ENCODE results near the gene ANKRD13A.
"Not testable (repeated sequence)": the region's sequence is repeated elsewhere in the genome, so short reads cannot be mapped to it uniquely, and the experiment has no call there.

Gene ANKRD13A

DNA sequence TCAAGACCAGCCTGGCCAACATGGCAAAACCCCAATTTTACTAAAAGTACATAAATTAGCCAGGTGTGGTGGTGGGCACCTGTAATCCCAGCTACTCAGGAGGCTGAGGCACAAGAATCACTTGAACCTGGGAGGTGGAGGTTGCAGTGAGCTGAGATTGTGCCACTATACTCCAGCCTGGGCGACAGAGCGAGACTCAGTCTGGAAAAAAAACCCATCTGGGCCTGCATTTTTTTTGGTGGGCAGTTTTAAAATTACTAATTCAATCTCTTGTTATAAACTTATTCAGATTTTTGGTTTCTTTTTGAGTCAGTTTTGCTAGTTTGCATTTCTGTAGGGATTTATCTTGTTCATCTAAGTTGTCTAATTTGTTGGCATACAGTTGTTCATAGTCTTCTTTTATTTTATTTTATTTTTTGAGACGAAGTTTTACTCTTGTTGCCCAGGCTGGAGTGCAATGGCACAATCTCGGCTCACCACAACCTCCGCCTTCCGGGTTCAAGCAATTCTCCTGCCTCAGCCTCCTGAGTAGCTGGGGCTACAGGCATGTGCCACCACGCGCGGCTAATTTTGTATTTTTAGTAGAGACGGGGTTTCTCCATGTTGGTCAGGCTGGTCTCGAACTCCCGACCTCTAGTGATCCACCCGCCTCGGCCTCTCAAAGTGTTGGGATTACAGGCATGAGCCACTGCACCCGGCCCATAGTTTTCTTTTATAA, 9.6 kb downstream of the ANKRD13A start:
- not testable (repeated sequence) for DNase-seq

DNA sequence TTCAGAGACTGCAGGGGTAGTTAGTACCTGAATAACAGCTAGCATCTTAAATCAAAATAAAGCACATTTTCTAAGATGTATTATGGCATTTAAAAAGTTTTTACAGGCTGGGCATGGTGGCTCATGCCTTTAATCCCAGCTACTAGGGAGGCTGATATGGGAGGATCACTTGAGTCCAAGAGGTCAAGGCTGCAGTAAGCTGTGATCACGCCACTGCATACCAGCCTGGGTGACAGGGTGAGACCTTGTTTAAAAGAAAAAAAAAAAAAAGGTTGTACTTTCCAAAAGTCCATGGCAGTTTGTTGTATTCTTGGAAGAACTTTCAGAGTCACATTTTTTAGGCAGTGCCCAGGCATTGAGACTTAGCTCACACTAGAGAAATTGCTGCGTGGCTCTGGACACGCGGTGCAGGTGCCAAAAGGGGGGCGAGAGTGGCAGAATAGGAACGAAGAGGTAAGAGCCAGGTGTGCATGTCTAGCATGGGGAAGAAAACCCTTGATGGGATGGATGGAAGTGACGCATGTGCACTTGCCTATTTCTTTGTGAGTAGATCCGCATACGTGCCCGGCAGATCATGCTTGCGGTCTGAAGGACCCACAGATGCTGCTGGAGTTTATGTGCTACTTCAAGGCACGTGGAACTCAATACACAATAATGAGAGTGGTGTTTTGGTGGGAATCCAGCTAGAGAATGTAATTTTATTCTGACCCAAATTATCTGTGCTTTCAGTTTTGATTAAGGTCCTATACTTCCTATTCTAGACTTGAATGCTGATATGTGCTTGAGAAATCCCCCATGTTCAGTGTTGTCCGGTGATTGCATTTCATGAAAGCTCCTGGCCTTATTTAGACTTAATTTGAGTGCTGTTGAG, 11.9 kb downstream of the ANKRD13A start:
- no peak for DNase-seq

DNA sequence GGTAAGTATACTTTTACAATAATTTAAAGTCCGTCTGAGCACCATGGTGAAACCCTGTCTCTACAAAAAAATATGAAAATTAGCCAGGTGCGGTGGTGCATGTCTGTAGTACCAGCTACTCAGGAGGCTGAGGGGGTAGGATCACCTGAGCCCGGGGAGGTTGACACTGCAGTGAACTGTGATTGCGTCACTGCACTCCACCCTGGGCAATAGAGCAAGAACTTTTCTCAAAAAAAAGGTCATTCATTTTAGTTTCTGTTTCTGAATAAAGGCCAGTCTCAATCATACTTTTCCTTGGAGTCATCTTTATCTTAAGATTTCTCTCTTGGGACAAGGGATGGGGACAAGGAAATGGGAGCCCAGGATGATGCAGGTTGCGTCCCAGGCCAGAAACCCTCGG, 12.9 kb downstream of the ANKRD13A start:
- no peak for DNase-seq

DNA sequence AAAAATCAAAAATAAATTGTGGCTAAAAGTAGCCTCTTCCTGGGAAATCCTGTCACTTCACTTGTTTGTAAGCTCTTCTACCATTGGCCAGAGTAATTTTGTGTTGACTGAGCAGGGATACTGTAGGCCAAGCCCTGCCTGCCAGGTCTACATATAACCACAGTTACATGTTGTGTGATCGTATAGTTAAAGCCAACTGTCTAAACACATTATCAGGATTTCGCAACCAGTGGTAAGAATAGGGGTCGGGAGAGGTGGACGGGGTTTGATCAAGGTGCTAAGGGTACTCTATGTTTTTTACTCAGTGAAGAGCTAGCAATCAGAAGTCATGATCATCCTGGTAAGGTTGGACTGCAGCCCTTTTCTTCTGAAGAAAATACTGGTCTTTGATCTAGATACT, 13.4 kb downstream of the ANKRD13A start:
- DNase-seq = no peak

DNA sequence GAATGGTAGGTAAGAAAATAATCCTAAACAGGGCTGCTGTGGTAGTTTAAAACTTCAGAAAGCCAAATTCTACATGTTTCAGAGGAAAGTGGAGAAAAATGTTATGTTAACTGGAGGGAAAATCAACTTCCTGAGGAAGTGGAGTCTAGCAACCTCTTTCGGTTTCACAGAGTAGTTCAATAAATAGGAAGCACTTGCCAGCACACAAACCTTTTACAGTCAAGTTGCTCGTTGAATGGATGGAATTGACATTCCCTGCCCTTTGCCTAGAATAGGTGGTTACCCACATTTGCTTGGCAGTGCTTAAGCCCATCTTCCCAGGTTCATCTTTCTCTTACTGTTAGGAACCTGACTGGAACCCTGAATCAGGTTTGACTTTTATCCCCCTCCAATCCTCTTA, 15.9 kb downstream of the ANKRD13A start:
- DNase-seq = no peak

DNA sequence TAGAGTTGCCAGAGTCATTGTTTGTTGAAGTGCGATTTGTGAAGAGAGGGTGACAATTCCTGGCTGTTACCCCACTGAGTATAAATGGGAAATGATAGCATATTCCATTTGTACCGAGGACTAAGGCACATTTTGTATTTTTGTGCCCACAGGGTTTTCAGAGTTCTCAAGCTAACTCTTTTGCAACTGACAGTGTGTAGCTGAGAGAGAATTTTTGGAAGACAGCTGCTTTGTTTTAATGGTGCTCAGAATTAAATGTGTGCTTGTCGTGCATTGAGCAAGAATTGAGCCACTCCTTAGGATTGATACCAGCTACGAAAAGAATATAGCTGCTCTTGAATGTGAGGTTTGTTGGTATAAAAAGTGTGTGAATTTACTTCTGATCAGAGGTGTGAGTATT, 21.7 kb downstream of the ANKRD13A start:
- no peak for DNase-seq

DNA sequence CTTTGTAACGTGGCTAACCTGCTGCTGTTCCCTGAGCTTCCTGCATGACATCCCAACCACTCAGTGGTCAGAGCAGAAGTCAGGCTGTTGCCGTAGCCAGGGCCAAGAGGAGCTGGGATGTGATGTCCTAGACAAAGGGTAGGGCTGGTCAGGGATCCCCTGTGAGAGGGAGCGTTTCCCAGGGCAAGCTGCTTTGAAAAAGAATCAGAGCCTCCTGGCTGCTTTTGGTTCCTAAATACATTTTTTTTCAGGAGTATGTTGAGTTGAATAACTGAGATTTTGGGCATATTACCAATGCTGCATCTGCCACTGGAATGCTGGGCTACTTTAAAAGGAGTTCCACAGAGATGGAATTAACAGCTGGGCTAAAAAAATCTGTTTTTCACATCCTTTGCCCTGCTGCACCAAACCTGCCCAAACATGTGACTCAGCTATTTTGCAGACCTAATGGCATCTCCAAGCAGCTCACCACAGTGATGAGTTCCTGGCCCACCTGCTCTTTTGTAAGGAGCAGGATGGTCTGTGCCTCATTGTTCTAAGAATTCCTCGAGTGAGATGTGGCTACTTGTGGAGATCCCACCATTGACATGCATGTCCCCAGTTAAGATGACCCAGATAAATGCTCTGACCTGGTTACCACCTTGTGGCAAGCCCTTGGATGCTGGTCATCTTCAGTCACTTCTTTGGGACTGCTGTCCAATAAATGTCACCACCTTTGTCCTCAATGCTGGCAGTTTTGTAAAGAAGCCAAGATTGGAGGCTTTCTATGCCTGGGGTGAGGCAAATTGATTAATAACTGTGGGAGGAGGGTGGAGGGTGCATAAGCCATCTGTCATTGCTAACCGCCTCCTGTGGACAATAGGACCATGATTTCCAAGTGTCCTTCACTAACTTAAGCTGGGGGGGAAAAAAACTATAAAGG, 24.1 kb downstream of the ANKRD13A start:
- DNase-seq = no peak

DNA sequence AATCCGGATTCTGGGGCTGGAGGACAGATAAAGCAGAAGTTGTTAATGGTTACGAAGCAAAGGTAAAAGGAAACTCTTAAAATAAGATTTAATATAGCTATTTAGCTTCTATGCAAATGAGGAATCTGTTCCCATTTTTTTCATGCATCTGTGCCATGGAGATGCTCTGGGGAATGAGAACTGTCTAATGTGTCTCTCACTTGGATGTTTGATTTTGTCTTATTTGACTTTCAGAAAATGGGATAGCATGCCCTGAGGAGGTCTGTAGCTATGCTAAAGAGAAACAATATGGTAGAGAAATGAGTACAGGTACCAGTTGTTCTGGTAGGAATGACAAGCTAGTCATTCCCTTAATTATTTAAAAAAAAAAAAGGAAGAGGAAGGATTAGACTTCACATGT, 24.8 kb downstream of the ANKRD13A start:
- DNase-seq = no peak

DNA sequence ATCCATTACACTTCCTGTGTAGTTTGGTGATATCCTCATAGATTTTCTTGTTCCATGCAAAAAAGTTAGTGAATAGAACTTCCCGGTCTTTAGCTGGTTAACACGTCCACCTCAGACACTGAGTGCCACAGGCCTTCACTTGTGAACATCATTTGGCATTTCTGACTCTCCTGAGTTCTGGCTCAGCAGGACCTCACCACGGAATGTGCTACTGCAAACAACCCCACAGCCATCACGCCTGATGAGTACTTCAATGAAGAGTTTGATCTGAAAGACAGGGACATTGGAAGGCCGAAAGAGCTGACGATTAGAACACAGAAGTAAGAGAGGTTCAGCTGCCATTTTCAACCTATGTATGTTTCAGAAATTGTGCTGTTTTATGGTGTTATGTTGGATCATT, 29.1 kb downstream of the ANKRD13A start:
- DNase-seq = no peak

DNA sequence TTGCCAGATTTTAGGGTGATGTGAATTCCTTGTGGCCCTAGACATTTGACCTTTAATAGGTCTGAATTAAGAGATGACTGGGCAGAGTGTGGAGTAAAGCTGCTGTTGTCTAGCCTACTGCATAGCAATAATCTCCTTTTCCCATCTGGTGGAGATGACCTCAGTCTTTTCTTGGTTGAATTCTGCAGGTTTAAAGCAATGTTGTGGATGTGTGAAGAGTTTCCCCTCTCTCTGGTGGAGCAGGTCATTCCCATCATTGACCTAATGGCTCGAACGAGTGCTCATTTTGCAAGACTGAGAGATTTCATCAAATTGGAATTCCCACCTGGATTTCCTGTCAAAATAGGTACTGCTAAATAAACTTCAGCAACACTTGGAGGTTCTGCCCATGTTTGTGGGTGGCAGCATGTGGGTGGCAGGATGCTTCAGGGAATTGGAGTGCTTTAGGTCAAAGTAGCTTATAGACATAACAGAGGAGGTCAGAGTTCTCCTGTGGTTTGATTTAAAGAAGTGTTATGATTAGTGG, 30.1 kb downstream of the ANKRD13A start:
- no peak for DNase-seq

DNA sequence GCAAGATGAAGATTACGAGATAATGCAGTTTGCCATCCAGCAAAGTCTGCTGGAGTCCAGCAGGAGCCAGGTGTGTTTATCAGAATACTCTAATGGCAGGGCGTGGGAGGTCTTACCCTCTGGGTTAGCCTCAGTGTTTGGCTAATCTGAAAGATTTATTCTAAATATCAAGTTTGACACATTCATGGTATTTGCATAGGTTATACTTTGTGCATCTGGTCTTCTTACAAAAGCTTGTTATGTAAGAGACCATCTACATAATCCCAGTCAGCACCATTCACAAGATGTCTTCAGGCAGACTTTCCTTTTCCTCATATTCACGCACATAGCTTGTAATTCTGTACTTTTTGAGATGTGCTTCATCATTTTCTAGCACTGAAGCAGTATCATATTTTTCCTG, 34.7 kb downstream of the ANKRD13A start:
- no peak for DNase-seq

DNA sequence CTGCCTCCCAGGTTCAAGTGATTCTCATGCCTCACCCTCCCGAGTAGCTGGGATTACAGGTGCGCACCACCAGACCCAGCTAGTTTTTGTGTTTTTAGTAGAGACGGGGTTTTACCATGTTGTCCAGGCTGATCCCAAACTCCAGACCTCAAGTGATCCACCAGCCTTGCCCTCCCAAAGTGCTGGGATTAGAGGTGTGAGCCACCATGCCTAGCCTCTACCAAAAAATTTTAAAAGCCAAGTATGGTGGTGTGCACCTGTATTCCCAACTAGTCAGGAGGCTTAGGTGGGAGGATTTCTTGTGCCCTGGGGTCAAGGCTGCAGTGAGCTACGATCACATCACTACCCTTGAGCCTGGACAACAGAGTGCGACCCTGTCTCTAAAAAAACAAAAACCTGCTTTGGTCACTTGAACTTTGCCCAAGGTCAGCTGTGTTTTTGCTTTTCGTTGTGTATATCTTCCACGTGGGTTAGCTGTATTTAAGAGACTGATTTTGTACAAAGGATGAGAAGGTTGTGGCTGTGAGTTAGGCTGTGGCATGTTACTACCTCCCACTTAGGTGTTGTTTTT, 36.4 kb downstream of the ANKRD13A start:
- no peak for DNase-seq

DNA sequence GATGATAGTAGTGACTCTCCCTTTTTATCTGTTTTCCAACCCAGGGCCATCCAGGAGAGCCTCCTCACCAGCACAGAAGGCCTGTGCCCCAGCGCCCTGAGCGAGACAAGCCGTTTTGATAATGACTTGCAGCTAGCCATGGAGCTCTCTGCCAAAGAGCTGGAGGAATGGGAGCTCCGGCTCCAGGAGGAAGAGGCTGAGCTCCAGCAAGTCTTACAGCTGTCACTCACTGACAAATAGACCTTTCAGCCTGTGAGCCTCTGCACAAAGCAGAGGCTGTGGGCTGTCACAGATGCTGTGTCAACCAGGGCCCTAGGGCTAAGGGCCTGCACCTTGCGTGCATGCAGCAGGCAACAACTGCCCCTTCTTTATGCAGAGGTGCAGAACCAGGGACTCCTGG, 38.1 kb downstream of the ANKRD13A start:
- no peak for DNase-seq

DNA sequence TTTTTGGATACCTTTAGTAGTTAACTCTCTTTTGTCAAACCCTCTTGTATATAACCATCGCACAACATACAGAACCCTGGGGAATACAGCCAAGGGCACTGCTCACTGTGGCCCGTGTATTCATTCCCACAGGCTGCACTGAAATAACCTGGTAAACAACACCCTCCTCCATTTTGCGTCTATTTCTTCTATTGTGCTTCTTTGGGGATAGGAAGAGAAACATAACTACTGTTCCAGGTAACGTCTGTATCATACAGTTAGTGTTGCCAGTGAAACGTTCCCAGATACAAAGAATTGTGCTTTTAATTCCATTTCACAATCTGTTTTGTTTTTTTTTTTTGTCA, 39.5 kb downstream of the ANKRD13A start:
- no peak for DNase-seq

DNA sequence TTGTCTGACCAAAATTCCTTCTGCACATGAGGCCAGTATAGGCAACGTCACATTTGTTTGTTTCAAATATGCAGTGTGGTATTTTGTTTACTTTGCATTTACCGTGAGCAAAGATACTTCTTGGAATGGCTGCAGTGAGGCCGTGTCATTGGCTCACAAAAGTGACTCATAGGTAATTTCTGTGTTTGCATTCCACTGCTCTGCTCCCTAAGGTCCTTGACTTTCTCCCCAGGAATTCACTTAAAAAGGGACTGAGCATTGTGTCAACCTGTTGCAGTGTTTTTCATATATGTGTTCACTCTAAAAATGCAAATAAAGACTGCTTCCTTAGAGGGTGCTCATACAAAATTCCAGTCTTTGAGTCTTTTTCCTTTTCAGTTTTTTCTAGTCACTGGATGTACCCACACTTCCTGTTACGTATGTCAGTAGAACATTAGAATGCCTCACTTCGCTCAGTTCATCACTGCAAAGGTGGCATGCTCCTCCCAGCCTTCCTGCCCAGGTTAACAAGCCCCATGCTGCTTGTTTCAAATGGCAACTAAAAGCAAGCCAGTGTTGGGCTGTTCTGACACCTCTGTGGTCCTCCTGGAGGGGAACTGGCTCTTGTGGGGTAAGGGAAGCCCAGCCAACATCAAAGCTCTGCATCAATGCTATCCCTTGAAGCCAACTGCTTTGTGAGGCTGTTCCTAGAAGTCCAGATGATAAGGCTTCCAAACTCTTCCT, 40.0 kb downstream of the ANKRD13A start:
- DNase-seq = no peak

DNA sequence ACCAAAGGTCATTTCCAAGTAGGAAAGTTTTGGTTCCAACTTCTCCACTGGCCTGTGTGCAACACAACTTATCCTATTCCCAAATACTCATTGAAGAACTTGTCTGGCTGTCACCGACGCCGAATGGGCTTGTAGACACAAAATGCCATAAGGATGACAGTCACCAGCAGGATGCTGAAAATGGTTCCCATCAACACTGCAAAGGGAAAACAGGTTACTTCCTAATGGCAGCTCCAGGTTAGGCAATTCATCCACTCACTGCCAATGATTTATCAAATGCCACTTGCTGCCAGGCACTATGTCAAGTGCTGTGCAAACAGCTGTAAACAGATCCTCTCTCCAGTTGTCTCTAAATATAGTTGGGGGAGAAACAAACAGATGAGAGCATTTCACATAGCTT, 43.0 kb downstream of the ANKRD13A start:
- DNase-seq = no peak

DNA sequence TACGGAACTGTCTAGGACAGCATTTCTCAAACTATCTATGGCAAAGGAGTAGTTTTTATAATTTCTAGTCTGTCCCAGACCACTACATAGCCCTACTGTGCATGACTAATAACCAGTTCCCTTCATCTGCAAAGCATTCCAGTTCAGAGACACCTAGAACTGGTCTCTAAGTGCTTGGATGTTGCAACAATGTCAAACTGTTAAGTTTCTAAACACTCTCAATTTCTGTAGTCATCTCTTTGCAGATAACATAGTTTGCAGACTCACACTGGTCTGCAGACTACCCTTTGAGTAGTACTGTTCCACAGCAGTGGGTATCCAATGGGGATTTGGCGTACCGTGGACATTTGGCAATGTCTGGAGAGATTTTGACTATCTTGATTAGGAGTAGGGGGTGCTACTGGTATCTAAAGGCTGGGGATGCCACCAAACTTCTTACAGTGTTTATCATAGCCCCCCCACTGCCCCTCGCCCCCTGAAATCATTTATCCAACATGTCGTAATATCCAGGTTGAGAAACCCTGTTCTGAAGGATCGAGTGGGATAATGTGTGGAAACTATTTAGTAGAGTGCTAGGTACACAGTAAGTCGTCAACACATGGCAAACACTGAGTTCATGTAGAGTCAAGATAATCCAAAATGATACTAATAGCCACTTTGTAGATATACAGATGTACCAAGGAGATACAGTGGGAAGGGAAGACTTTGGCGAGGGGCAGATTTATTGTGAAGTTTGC, 47.4 kb downstream of the ANKRD13A start:
- no peak for DNase-seq

DNA sequence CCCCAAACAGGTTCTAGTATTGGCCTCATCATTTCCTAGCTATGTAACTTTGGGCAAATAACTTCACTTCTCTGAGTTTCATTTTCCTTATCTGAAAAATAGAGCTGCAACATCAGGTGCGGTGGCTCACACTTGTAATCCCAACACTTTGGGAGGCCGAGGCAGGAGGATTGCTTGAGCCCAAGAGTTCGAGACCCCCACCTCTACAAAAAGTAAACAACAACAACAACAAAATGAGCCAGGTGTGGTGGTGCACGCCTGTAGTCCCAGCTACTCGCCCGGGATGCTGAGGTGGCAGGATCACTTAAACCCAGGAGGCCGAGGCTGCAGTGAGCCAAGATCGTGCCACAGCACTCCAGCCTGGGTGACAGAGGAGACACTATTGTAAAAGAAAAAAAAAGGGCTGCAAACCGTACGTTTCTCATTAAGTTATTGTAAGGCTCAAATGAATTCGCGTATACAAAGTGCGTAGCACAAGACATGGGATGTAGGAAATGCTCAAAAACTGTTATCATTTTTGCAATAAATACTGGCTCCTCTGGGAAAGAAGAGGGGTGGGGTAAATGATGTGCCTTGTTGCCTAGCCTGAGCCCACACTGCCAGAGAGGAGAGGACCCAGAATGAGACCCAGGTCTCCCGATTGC, 48.2 kb downstream of the ANKRD13A start:
- no peak for DNase-seq

DNA sequence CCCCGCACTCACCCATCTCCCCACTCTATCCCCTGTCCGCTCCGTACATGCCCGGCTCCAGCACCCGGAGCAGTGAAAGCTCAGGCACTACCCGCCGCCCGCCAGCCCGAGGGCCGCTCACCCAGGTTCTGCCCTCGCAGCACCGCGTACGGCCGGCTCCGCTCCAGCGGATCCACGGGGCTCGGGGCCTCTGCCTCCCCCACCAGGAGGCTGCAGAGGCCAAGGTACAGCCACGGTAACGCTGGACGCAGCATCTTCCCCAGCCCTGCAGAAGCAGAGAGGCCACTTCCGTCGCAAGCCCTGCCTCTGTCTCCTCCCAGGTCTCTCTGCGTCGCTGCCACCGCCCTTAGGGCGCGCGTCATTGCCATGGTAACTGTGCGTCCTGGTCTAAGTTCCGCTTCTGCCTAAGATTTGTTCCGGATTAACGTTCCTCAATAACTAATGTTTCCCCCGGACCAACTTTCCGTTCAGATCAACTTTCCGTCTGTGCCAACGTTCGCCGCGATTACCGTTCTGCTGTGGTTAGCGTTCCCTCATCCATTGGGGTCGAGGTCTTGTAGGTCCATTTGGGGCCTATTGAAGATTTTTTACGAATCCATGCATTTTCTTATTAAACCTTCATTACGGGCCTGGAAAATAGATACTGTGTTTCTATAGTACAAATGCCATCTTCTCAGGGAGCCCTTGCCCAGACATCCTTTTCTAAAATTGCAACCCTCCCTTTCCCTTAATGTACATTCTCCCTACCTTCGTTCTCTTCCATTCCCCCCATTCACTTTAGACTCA, 49.2 kb downstream of the ANKRD13A start, which contains the start of gene C12orf76:
Gene C12orf76, minus strand, starts transcription at position 281 of the 786 bp plus-strand sequence. Its CDS starts 27 bp downstream, at position 254.
- peak; percentile 92 for DNase-seq

DNA sequence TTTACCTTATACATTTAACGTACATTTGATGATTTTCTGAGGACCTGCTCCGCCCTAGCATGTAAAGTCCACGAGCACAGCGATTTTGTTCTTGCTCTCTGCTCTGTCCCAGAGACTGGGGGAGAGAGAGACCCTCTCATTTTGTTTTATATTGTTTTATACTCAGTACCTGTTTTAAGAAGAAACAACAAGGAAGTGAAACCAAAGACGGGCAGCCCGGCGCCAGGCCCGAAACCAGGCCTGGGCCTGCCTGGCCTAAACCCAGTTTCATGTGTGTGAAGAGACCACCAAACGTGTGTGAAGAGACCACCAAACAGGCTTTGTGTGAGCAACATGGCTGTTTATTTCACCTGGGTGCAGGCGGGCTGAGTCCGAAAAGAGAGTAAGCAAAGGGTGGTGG, 49.8 kb downstream of the ANKRD13A start:
- not testable (repeated sequence) for DNase-seq

All from stimulated activated CD4-positive, alpha-beta T cell treated with anti-CD3 and anti-CD28 coated beads, Interleukin-4, amount 100 ng/mL, for 24 hours (primary cell).